ENCODE results near the gene TOR2A.

The TOR2A gene

DNA sequence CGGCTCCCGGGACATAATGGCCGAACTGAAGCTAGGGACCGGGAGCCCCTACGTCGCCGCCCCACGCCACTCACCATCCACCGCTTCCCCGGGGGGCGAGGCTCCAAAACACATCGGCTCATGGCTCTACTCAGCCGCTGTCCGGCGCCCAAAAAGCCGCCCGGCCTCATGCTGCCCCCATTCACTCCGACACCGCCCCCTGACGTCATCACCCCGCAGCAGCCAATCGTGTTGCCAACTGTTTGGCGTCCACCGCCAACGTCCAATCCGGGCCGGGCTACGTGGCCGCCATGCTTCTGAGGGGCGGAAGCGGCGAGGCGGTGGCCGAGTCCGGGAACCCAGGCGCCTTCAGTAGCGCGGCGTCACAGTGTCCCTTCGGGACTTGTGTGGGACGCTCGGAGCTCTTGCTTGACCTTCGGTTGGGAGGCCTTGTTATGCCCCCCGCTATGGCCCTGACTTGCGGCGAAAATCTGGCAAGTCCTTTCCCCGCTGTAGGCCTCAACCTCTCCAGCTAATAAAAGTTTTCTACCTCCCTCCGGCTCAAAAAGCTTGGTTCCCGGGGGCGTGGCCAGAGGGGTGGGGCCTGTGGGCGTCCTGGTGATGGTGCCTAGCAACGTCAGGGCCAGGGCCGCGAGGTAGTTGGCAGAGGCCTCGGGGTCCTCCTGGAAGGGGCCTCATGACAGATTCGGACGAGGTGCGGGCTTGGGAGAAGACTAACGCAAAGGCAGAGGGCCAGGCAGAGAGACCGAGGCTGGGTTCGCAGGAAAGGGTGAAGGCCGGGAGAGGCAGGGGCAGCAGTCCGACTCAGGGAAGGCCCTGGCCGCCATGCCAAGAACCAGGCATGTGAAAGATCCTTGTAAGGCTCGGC, 19.4 kb downstream of the TOR2A start, which contains the start of the genes PTRH1 and TTC16:
TSS of gene PTRH1 (minus strand) at position 194 of the 868 bp plus-strand sequence. CDS start at position 170, 24 bp downstream.
TSS of gene TTC16 (plus strand) at position 610 of the 868 bp plus-strand sequence. CDS start at position 677, 67 bp downstream.
- peak; percentile 94 for DNase-seq

DNA sequence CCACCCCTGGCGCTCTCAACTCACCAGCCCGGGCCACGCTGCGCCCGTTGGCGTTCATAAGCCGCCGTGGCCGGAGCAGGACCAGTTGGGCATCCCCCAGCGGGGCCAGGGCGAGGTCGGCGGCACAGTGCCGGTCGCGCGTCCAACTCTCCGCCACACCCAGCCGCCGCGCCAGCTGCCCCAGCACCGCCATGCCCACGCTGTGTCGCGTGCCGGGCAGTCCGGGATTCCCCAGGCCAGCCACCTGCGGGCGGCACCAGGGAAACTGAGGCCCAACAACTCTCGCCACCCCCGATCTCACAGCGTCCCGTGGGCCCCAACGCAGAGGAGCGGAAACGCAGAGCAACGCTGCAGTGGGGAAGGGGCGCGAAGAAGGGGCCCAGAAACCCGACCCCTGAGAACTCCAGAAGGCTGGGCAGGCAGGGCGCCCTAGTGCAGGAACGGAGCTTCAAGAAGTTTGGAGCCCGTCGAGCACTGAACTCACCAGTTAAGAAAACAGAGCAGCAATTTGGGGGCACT, 20.1 kb downstream of the TOR2A start:
- no peak for DNase-seq

DNA sequence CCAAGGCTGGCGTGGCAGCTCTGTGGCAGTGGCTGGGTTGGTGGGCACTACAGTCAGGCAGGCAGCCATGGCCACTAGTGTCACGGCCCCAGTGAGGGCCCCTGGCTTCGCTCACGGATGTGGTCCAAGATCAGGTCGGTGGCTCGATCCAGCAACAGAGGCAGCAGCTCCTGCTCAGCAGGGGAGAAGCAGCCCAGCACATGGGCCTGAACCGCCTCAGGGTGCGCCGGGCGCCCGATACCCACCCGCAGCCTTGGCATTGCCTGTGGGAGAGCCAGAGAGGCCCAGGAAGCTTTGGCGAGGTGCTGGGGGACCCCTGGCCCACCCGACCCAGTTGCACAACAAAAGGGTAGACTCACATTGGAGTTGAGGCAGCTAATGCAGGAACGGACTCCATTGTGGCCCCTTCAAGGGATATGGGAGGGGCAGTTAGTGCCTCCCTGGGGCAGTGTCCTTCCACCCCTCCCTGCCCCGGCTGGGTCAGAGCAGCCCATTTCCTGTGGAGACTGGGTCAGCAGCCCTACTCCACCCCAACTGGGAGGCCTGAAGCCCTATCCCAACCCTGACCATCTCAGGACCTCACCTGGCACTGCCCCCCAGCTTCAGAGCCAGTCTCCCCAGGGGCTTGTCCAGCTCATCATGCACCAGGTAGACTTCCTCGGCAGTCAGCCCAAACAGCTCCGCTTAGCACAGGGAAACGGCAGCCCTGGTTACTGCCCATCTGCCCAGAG, 20.9 kb downstream of the TOR2A start:
- DNase-seq: no peak

DNA sequence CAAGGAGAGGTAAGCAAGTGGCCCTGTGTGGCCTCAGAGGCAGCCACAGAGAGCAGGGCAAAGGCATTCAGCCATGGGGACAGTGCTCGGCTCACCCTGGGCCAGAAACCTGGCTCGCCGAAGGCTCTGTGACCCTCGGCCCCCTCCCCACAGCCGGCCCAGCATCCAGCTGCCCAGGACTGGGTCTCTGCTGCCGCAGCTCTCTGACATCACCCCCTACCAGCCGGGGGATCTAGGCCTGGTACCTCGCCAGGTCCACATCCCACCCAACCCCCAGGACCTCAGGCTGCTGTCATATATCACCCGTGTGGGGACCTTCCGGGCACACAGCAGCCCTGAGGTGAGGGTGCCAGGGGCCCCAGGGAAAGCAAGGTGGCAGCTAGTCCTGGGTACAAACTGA, 22.2 kb downstream of the TOR2A start:
- no peak for DNase-seq

- DNase-seq: no peak
Measured at GRCh38 chr9:127712371-127712770, 22.7 kb downstream of the TOR2A start.

GRCh38 chr9:127711831-127712274, 23.2 kb downstream of the TOR2A start:
- no peak for DNase-seq

- DNase-seq: no peak
Measured at GRCh38 chr9:127711226-127711701, 23.8 kb downstream of the TOR2A start.

DNA sequence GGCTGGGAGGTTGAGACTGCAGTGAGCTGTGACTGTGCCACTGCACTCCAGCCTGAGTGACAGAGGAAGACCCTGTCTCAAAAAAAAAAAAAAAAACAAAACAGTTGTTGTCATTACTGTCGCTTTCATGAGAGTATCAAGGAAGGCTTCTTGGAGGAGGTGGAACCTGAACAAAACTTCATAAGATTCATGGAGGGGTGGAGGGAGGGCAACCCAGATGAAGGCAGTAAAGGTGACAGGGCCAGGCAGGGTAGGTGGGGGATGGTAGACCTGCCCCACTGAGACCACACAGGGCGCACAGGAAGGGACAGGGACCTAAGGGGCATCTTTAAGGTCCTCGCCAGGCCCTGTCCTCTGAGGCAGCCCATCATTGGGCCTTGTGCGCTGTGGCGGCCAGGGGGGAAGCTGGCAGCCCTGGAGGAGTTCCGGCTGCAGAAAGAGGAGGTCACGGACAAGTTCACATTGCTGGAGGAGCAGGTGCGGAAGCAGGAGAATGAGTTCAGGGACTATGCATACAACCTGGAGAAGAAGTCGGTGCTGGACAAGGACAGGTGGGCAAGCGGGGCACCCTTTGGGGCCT, 24.8 kb downstream of the TOR2A start:
- DNase-seq: no peak

- no peak for DNase-seq
Measured at GRCh38 chr9:127708952-127709587, 26.0 kb downstream of the TOR2A start.

- DNase-seq: peak; percentile 25
Measured at GRCh38 chr9:127707766-127708165, 27.3 kb downstream of the TOR2A start.

DNA sequence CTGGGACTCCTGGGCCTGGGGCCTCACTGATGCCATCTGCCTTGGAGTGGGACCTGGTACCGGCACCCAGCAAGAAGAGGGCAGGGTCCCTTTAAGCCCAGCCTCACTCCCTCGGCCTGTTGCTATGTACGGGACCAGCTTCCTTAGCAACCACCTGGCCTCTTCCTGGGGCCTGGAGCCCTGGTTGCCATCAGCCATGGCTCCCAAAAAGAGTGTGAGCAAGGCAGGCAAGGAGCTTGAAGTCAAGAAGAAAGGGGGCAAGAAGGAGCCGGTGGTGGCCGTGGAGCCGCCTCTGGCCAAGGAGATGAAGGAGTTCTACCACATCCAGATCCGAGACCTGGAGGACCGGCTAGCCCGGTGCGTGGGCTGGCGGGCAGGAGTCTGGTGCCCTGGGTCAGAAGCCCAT, 28.3 kb downstream of the TOR2A start, which contains the start of gene CFAP157:
TSS of gene CFAP157 (plus strand) at position 153 of the 406 bp plus-strand sequence. CDS start at position 197, 44 bp downstream.
- DNase-seq: peak; percentile 22

DNA sequence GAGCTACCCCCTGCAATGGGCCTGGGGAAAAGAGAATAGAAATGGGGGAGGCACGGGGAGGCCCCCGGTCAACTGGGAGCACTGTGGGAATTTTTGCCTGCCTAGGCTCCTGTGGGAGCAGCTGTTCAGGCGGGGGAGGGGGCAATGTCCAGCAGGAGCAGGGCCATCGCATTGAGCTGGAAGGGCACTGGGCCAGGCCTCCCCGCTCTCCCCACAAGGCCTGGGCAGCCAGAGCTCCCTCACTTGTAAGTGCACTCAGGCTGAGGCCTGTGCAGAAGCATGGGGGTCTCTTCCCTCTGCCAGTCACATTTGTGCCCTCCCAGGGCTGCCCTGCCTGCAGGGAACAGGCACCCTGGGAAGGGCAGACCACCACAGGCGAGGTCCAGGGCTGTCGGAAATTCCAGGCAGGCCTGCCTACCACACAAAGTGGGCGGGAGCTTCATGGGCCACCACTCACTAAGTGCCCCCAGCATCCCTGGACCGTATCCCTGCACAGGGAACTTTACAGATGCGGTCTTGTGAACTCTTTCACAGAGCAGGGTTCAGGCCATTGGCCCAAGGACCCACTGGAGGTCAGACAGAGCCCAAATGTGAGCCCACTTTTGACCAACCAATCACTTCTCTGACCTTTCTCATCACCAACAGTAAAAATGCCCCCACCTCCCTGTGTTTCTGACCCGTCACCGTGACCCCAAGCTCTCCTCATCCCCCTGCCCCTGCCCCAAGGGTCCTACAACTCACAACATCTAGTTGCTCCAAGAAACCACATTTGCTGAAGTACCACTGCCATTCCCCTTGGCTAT, 29.3 kb downstream of the TOR2A start:
- no peak for DNase-seq

DNA sequence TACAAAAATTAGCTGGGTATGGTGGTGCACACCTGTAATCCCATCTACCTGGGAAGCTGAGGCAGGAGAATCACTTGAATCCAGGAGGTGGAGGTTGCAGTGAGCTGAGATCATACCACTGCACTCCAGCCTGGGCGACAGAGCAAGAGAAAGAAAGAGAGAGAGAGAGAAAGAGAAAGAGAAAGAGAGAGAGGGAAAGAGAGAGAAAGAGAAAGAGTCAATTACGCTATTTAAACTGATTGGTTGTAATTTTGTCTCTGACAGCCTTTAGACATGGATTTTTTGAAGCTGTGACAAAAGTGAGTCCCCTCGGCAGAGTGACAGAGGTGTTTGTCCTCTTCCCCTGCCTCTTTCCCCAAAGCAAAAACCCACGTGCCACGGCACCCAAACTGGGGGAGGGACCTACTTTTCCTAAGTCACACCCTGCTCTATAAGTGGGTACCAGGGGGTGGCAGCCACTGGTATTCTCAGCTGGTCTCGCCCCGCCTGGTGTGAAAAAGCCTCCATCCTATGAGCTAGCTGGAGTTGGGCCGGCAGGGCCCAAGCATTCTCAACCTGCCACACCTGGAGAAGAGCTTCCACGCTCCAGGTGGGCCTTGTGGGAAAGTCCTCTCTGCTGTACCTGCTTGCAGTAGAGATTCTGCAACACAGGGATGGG, 31.7 kb downstream of the TOR2A start:
- no peak for DNase-seq

- DNase-seq: no peak
Measured at GRCh38 chr9:127700594-127701255, 34.4 kb downstream of the TOR2A start.

DNA sequence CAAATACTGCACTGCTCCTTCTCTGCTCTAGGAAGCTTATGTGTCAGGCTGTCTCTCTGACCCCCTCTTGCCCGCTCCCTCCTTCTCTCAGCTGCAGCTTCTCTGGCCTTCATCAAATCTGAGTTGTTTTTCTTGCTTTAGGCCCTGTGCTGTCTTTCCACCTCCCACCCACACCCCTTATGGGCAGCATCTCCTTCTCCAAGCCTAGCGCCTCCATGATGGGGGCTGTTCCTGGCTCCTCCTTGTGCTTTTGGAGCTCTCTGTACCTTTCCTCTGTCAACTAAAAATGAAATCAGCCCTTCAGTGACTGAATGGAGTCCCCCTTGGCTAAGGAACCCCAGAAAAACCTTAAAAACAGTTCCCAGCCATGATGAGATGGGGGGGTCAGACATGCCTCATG, 35.0 kb downstream of the TOR2A start:
- no peak for DNase-seq

- DNase-seq: peak; percentile 94
Measured at GRCh38 chr9:127698985-127699670, 36.0 kb downstream of the TOR2A start.

DNA sequence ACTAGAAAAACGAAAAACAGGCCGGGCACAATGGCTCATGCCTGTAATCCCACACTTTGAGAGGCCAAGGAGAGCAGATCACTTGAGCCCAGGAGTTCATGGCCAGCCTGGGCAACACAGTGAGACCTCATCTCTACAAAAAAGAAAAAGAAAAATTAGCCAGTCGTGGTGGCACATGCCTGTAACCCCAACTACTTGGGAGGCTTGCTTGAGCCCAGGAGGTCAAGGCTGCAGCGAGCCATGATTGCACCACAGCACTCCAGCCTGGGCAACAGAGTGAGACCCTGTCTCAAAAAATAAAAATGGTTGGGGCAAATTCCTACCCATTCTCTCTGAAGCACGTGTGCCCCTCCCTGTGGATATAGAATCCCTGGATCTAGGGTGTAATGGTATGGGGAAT, 36.7 kb downstream of the TOR2A start:
- DNase-seq: no peak

GRCh38 chr9:127697575-127697974, 37.5 kb downstream of the TOR2A start:
- DNase-seq: no peak

DNA sequence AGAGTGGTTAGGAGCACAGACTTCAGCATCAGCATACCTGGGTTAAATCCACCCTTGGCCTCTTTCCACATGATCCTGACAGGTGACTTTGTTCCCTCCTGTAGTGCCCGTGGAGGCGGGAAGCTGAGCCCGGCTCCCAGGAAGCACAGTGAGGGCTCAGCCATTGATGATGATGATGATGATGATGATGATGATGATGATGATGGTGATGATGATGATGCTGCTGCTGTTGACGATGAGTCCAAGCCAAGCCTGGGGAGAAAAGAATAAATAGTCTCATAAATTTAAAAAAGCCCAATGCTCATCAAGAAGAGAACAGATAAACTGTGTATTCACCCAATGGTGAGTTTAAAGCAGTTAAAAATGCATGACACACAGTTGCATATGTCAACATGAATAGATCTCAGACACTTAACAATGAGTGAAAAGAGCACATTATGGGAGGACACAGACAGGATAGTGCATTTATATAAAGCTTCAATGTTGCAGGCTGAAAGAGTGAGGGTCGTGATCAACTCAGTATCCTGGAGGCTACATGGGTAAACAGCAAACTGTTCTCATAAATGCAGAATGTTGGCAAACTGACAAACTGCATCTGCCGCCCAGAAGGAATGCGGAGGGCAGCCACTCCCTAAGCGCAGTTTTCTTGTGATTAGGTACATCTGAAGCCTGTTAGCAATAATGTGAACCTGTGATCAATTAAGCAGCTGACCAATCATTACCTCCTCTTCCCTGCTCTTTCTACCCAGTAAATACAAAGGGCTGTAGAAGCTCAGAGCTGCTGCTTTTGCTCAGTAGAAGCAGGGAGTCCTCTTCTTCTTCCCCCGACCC, 40.0 kb downstream of the TOR2A start:
- no peak for DNase-seq

Measured in SHP77 treated with DMSO at 0.1 percent for 48 hours (cell line).